GM12875 (cell line): ENCODE data around the gene CBX2.

Experiments used
- H3K4me3 ChIP-seq: one replicate; pipeline ENCODE4 v1.5.1; 2011; ENCODE audit warnings: low read depth, low read length, control low read depth
- CTCF ChIP-seq: IDR thresholded peaks from 2 replicates; pipeline ENCODE4 v1.5.1; 2011; ENCODE audit warnings: low read depth, mild to moderate bottlenecking, control low read depth, inconsistent platforms, low read length, moderate library complexity, borderline replicate concordance; ENCODE audit not compliant: insufficient read depth

Gene CBX2

GRCh38 chr17:79790805-79791734 is 13.1 kb downstream of the CBX2 start:
- TF ChIP-seq CTCF = no peak
- no peak overlapping the region for H3K4me3 ChIP-seq

GRCh38 chr17:79791735-79792161 is 13.8 kb downstream of the CBX2 start:
- no peak for TF ChIP-seq CTCF
- no peak overlapping the region for H3K4me3 ChIP-seq

- no peak overlapping the region for H3K4me3 ChIP-seq
- no peak for TF ChIP-seq CTCF
Measured at GRCh38 chr17:79792341-79792871, 14.5 kb downstream of the CBX2 start.

GRCh38 chr17:79792984-79793923 is 15.3 kb downstream of the CBX2 start:
- no peak for TF ChIP-seq CTCF
- no peak overlapping the region for H3K4me3 ChIP-seq

- no peak overlapping the region for H3K4me3 ChIP-seq
- TF ChIP-seq CTCF = no peak
Measured at GRCh38 chr17:79793924-79794304, 16.0 kb downstream of the CBX2 start.

GRCh38 chr17:79794659-79795511 is 16.9 kb downstream of the CBX2 start:
- TF ChIP-seq CTCF = no peak
- no peak overlapping the region for H3K4me3 ChIP-seq
